Neutrophil (primary cell): Measurements from ENCODE around the gene CIP2A.

Experiments
- H3K27ac ChIP-seq: fragments of 200-600 bp; sonication (generic); 2 replicates; pipeline ENCODE4 v1.5.1; 2016; ENCODE audit warnings: mild to moderate bottlenecking, moderate library complexity
- H3K27me3 ChIP-seq: fragments of 200-600 bp; sonication (generic); 2 replicates; pipeline ENCODE4 v1.6.0; 2016; ENCODE audit warnings: mild to moderate bottlenecking
- H3K36me3 ChIP-seq: fragments of 200-600 bp; sonication (generic); 2 replicates; pipeline ENCODE4 v1.5.1; 2017
- H3K4me1 ChIP-seq, 2 experiments: fragments of 200-600 bp in 1 of 2; sonication (generic) in 1 of 2; 1 replicate in 1 of 2; 2 replicates in 1 of 2; pipeline versions ENCODE4 v1.5.1 to v1.6.1; 2013 to 2016; ENCODE audit warnings: low read depth in 1 of 2, low read length in 1 of 2, mild to moderate bottlenecking in 1 of 2, moderate library complexity in 1 of 2; ENCODE audit not compliant: control insufficient read depth in 1 of 2, insufficient read depth in 1 of 2
- H3K4me3 ChIP-seq, 2 experiments: fragments of 200-600 bp in 1 of 2; sonication (generic) in 1 of 2; 1 replicate in 1 of 2; 2 replicates in 1 of 2; pipeline ENCODE4 v1.5.1; 2013 to 2016; ENCODE audit warnings: low read depth in 1 of 2, low read length in 1 of 2, mild to moderate bottlenecking in 1 of 2, moderate library complexity in 1 of 2
- H3K9me3 ChIP-seq: fragments of 200-600 bp; sonication (generic); 2 replicates; pipeline ENCODE4 v1.5.1; 2016
- CTCF ChIP-seq: fragments of 200-600 bp; sonication (generic); IDR thresholded peaks from 2 replicates; pipeline ENCODE4 v1.5.1; 2016; ENCODE audit warnings: antibody characterized with exemption

The CIP2A gene

GRCh38 chr3:108602249-108602934, 13.2 kb upstream of the CIP2A start:
- no peak overlapping the region for H3K27ac ChIP-seq
- no peaks in the 10 kb centered on the region for H3K9me3 ChIP-seq
- TF ChIP-seq CTCF, result no peak
- no peaks in the 10 kb centered on the region for H3K36me3 ChIP-seq
- H3K4me1 ChIP-seq, result peaks cover 0 to 7% of the 10 kb centered on the region in 2 experiments
- H3K4me3 ChIP-seq, result no peak overlapping the region
- no peaks in the 10 kb centered on the region for H3K27me3 ChIP-seq

GRCh38 chr3:108599677-108600409, 10.6 kb upstream of the CIP2A start:
- Histone ChIP-seq H3K9me3 (no peaks in the 10 kb centered on the region), H3K27me3 (no peaks in the 10 kb centered on the region), H3K4me1 (peaks cover 0 to 7% of the 10 kb centered on the region in 2 experiments), H3K27ac (no peak overlapping the region), H3K4me3 (no peak overlapping the region), H3K36me3 (no peaks in the 10 kb centered on the region)
- no peak for TF ChIP-seq CTCF

GRCh38 chr3:108598375-108598774, 9.1 kb upstream of the CIP2A start:
- Histone ChIP-seq H3K27ac (no peak overlapping the region), H3K4me3 (no peak overlapping the region), H3K4me1 (no peaks in the 10 kb centered on the region), H3K9me3 (no peaks in the 10 kb centered on the region), H3K36me3 (no peaks in the 10 kb centered on the region), H3K27me3 (no peaks in the 10 kb centered on the region)
- no peak for TF ChIP-seq CTCF

GRCh38 chr3:108595321-108595720, 6.1 kb upstream of the CIP2A start:
- H3K4me3 ChIP-seq, result no peak overlapping the region
- no peak for TF ChIP-seq CTCF
- H3K27ac ChIP-seq, result no peak overlapping the region
- H3K9me3 ChIP-seq, result no peaks in the 10 kb centered on the region
- H3K36me3 ChIP-seq, result no peaks in the 10 kb centered on the region
- no peaks in the 10 kb centered on the region for H3K27me3 ChIP-seq
- H3K4me1 ChIP-seq, result peaks cover under 1 to 3% of the 10 kb centered on the region in 2 experiments

GRCh38 chr3:108590460-108590859, 1.2 kb upstream of the CIP2A start:
- H3K4me1 ChIP-seq, result peaks cover 22 to 24% of the 10 kb centered on the region in 2 experiments
- H3K27me3 ChIP-seq, result no peaks in the 10 kb centered on the region
- no peak overlapping the region for H3K27ac ChIP-seq
- peak overlapping the region in 1 of 2 experiments; percentile 82 for H3K4me3 ChIP-seq
- TF ChIP-seq CTCF, result no peak
- no peaks in the 10 kb centered on the region for H3K36me3 ChIP-seq
- H3K9me3 ChIP-seq, result no peaks in the 10 kb centered on the region
